Right lobe of liver (tissue), 6 donors: ENCODE measurements around the gene ACOX1. TPM values are rescaled to one million over a fixed set of nuclear protein-coding genes. Genes with fewer than 3 reads are reported as not detected.
A peak's percentile ranks its signal among the peaks of the same experiment; 100 is the strongest.

Experiments
- ATAC-seq, 4 donors: fragments of 200-7000 bp; cut with Tn5 transposase; one replicate each; pipeline ENCODE4 v1.9.1; 2020; ENCODE audit warnings: mild to moderate bottlenecking in 4 of 4, moderate library complexity in 4 of 4
- DNase-seq, 3 donors: peaks; one replicate each; pipeline ENCODE4 v3.0.0-alpha.2; 2020
- H3K27ac ChIP-seq, 3 donors: fragments of 200-600 bp; one replicate each; pipeline ENCODE4 v1.8.0; 2022
- H3K27me3 ChIP-seq, 2 donors: fragments of 200-600 bp; one replicate each; pipeline ENCODE4 v1.8.0; 2022
- H3K36me3 ChIP-seq, 4 donors: fragments of 200-600 bp; sonication (generic) in 1 of 4; one replicate each; pipeline versions ENCODE4 v1.5.1 to v1.8.0; 2017 to 2022; ENCODE audit warnings: control low read depth in 1 of 4
- H3K4me1 ChIP-seq, 4 donors: fragments of 200-600 bp; sonication (generic) in 1 of 4; one replicate each; pipeline versions ENCODE4 v1.5.1 to v1.8.0; 2017 to 2022; ENCODE audit warnings: control low read depth in 1 of 4
- H3K4me3 ChIP-seq, 3 donors: fragments of 200-600 bp; one replicate each; pipeline ENCODE4 v1.8.0; 2022
- H3K9me3 ChIP-seq, 4 donors: fragments of 200-600 bp; sonication (generic) in 1 of 4; one replicate each; pipeline versions ENCODE4 v1.5.1 to v1.8.0; 2017 to 2022; ENCODE audit warnings: control low read depth in 1 of 4
- POLR2A ChIP-seq: fragments of 450-650 bp; IDR thresholded peaks from one replicate; pipeline ENCODE4 v1.6.1; 2017; ENCODE audit warnings: antibody characterized with exemption, mild to moderate bottlenecking
- WGBS: methylation state at CpG from one replicate; pipeline ENCODE4 v1.1.6; 2018; ENCODE audit warnings: low coverage, low lambda C conversion rate; ENCODE audit not compliant: insufficient coverage; ENCODE audit errors: missing lambda C conversion rate; 5-methylcytosine and 5-hydroxymethylcytosine counted together
- intact Hi-C, 2 donors: fragments of 100-400 bp; cut with DNase I; formaldehyde crosslinking; loops; one replicate each; pipeline versions ENCODE4 v1.11.2 to v1.14.1; 2022
- total RNA-seq, 6 experiments: library from RNA; depleted of rRNA in 2 of 6; stranded (reverse); fragments of >200 nt in 2 of 6; fragmentation: NEBNext Ultra II Directional in 3 of 6; extraction: Animal tissue kit (Norgen Biotek cat#: 25700) in 3 of 6; gene quantifications; one replicate each; pipeline versions ENCODE4 v1.1.0 to v1.2.4, GENCODE V29; 2016 to 2023
- TF ChIP-seq, protein P1 (sequence below), 4 donors: fragments of 200-600 bp in 3 of 4; fragments of 450-650 bp in 1 of 4; IDR thresholded peaks; one replicate each; pipeline versions ENCODE4 v1.5.1 to v1.8.0; 2016 to 2022; ENCODE audit warnings: antibody characterized with exemption in 4 of 4, mild to moderate bottlenecking in 2 of 4
- donor health status: DM: no; HTN: yes; CAD: no.
- donor health status: DM: no; HTN: no; CAD: no.
- donor health status: DM: no; HTN: no; CAD: no.
- donor health status: DM: no; HTN: yes; CAD: no.
- donor health status: DM: no; HTN: yes; CAD: no.

The ACOX1 gene
- total RNA-seq, 6 experiments from 2014 or later = 112 to 202 (median 190) TPM

DNA sequence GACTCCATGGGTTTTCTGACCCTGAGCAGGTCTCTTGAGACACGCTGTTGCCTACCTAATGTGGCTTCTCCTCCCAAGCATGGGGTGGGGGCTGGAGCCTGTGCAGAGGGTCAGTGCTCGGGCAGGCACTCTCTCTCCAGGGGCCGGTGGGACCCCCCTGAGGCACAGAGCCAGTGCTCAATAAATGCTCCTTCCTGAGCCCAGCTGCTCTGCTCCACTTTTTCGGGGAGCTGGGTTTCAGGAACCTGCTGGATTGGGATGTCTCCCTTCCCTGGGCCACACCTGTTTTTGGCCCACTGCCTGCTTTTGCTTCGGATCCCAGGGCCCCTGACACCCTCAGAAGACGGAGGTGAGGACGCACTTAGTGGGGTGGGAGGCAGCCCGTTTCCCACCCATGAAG is 80.9 kb downstream of the ACOX1 start:
- DNase-seq = peak in 1 of 3 donors; percentile 56
- H3K27me3 ChIP-seq = no peaks in the 10 kb centered on the region
- no peak overlapping the region for H3K4me3 ChIP-seq
- H3K36me3 ChIP-seq = peaks cover 0 to 38% (median 13%) of the 10 kb centered on the region in 4 donors
- no CpG with 5 or more reads among the region's 8 CpGs for WGBS
- H3K27ac ChIP-seq = no peak overlapping the region
- no peaks in the 10 kb centered on the region for H3K9me3 ChIP-seq
- no peak for ATAC-seq
- peaks cover 0 to 28% (median 6%) of the 10 kb centered on the region in 4 donors for H3K4me1 ChIP-seq
- TF ChIP-seq, protein P1, sequence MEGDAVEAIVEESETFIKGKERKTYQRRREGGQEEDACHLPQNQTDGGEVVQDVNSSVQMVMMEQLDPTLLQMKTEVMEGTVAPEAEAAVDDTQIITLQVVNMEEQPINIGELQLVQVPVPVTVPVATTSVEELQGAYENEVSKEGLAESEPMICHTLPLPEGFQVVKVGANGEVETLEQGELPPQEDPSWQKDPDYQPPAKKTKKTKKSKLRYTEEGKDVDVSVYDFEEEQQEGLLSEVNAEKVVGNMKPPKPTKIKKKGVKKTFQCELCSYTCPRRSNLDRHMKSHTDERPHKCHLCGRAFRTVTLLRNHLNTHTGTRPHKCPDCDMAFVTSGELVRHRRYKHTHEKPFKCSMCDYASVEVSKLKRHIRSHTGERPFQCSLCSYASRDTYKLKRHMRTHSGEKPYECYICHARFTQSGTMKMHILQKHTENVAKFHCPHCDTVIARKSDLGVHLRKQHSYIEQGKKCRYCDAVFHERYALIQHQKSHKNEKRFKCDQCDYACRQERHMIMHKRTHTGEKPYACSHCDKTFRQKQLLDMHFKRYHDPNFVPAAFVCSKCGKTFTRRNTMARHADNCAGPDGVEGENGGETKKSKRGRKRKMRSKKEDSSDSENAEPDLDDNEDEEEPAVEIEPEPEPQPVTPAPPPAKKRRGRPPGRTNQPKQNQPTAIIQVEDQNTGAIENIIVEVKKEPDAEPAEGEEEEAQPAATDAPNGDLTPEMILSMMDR (IDR thresholded peaks at IDR 0.05) = no peak
- TF ChIP-seq POLR2A = no peak
- intact Hi-C loops = no loop called here

DNA sequence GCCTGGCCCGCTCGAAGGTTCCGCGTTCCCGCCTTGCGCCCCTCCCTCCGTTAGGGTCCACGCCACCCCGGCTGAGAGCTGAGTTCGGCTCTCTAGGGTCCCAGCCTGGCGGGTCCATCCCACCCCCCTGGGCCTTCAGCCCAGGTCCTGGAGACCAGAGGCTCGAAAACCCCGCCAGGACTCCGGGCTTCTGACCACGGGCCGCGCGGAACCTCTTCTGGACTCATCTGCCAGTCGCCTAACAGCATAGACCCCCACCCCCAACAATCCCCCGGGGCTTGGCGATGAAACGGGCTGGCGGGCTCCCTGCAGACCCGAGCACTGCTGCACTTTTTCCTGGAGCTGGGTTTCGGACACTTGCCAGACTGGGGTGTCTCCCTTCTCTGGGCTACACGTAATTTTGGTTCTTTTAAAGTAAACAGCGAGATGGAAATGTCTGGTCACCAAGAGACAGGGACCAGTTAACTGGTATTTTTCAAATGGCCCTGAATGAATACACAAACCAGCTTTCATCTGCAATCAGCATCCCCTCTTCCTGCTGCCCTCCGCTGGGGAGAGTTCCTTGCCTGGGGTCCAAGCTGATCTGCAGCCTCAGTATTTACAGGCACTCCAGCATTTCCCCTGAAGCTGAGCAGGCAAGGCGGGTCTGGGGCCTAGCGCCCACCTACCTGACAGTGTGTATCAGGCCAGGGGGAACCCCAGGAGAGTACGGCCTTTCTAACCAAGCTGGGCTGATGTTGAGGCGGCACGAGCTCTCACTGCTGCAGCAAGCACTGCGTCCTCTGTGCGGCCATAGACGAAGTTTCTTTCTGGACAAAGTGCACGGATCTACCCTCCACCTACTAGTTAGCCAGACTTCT is 81.6 kb downstream of the ACOX1 start:
- intact Hi-C loops = no loop called here
- H3K4me3 ChIP-seq = peak overlapping the region; percentile 76 to 97 (median 81)
- peaks cover 0 to 38% (median 13%) of the 10 kb centered on the region in 4 donors for H3K36me3 ChIP-seq
- H3K4me1 ChIP-seq = peaks cover 0 to 28% (median 6%) of the 10 kb centered on the region in 4 donors
- TF ChIP-seq, protein P1 (IDR thresholded peaks at IDR 0.05) = no peak
- TF ChIP-seq POLR2A = no peak
- H3K27me3 ChIP-seq = no peaks in the 10 kb centered on the region
- no peaks in the 10 kb centered on the region for H3K9me3 ChIP-seq
- WGBS = 76% methylated on average over 8 of the region's 37 CpGs
- peak overlapping the region; percentile 73 to 88 (median 76) for H3K27ac ChIP-seq
- DNase-seq (peak in 1 of 3 donors; percentile 61), ATAC-seq (no peak)

DNA sequence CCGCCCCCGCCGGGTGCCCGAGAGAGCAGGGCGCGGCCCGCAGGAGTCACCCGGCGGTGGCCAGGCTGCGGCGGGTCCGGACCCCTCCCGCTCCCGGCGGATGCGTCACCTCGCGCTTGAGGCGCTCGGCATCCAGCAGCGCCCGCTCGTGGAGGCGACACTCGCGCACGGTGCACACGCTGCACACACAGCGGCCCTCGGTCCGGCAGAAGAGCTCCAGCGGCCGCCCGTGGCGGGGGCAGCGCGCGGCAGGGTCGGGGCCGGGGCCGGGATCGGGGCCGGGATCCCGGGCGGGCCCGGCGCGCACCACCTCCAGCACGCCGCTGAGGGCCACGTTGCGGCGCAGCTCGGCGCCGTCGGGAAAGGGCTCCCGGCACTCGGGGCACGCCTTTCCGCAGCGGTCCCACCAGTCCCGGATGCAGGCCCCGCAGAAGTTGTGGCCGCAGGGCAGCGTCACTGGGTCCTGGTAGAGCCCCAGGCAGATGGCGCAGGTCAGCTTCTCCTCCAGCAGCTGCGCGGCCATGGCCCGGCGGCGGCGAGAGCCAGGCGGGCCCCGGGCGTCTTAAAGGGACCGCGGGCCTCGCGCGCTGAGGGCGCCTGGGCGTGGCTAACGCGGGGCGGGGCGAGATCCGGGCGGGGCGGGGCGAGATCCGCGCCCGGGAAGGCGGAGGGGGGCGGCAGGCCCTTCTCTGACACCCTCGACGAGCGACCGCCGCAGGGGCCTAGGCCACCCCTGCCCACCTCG is 82.4 kb downstream of the ACOX1 start, which contains the start of gene TRIM65:
Gene TRIM65 (minus strand): TSS at position 537 of the 745 bp plus-strand sequence. CDS start 14 bp downstream, at position 523.
- intact Hi-C loops = no loop called here
- no peaks in the 10 kb centered on the region for H3K9me3 ChIP-seq
- peak within 1 kb of the TSS; percentile 73 to 88 (median 76) for H3K27ac ChIP-seq
- peak; percentile 76 for TF ChIP-seq POLR2A
- TF ChIP-seq, protein P1 (IDR thresholded peaks at IDR 0.05) = peak; percentile 18 to 47 (median 34)
- peak; percentile 74 to 83 (median 81) for ATAC-seq
- WGBS = no CpG with 5 or more reads among the region's 102 CpGs
- H3K4me3 ChIP-seq = peak within 1 kb of the TSS; percentile 76 to 97 (median 81)
- peaks cover 0 to 31% (median 10%) of the 10 kb centered on the region in 4 donors for H3K36me3 ChIP-seq
- peaks cover 0 to 33% (median 8%) of the 10 kb centered on the region in 4 donors for H3K4me1 ChIP-seq
- no peaks in the 10 kb centered on the region for H3K27me3 ChIP-seq
- peak; percentile 83 to 89 (median 87) for DNase-seq

DNA sequence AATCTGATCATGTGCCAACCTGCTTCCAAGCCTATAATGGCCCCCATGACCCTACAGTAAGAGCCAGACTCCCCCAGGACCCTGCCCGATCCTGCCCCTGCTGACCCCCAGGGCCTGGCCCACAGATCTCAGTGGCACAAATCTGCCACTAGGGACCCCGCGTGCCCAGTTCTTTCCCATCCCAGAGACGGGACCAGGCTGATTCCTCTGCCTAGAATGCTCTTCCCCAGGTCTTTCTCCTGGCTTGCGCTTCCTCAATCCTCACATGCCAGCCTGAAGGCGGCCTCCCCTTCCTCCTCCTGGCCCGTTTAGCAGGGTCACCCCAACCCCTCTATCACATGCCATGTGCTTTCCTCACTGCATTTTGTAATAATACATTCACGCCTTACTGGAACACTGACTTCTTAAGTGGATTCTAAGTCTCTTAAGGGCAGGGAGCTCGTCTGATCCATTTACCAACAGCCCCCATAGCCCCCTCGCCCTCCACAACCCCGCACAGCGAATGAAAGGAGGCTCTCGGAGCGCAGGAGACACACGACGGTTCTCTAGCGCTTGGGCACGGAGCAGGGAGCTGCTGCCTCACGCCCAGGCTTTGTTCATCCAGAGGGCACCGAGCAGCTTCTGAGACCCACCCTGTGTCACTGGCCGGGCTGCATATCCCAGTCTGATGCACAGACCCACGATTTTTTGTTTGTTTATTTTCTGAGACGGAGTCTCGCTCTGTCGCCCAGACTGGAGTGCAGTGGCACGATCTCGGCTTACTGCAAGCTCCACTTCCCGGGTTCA is 83.4 kb downstream of the ACOX1 start:
- 45% methylated on average over 14 of the region's 28 CpGs for WGBS
- H3K27me3 ChIP-seq = no peaks in the 10 kb centered on the region
- intact Hi-C loops = no loop called here
- H3K9me3 ChIP-seq = no peaks in the 10 kb centered on the region
- H3K27ac ChIP-seq = peak overlapping the region in 2 of 3 donors; percentile 73 to 88
- DNase-seq (peak in 1 of 3 donors; percentile 59), ATAC-seq (no peak)
- TF ChIP-seq, protein P1 (IDR thresholded peaks at IDR 0.05) = peak in 1 of 4 donors; percentile 3
- no peak for TF ChIP-seq POLR2A
- peak overlapping the region; percentile 76 to 97 (median 81) for H3K4me3 ChIP-seq
- peaks cover 0 to 24% (median 8%) of the 10 kb centered on the region in 4 donors for H3K36me3 ChIP-seq
- peaks cover 0 to 36% (median 8%) of the 10 kb centered on the region in 4 donors for H3K4me1 ChIP-seq
